GM10248 (cell line): Measurements from ENCODE around the gene ARX.

Experiments
- CTCF ChIA-PET: fragments of 300-600 bp; sonication (Branson Sonifier 250); formaldehyde crosslinking; extraction: SDS; loops from one replicate; lab custom pipeline; 2021; ENCODE audit warnings: antibody characterized with exemption; lab: Yijun Ruan, JAX
- POLR2A ChIA-PET: fragments of 350-650 bp; sonication (Branson Sonifier 250); formaldehyde crosslinking; extraction: SDS; loops from one replicate; lab custom pipeline; 2020; ENCODE audit warnings: antibody characterized with exemption; lab: Yijun Ruan, JAX
- DNase-seq: peaks from one replicate; pipeline ENCODE4 v3.0.0; 2012; ENCODE audit errors: extremely low spot score
- CTCF ChIP-seq: IDR thresholded peaks from 2 replicates; pipeline ENCODE4 v1.5.1; 2012; ENCODE audit warnings: mild to moderate bottlenecking, low read depth; ENCODE audit errors: extremely low read depth, missing control alignments, control extremely low read depth

Gene ARX

DNA sequence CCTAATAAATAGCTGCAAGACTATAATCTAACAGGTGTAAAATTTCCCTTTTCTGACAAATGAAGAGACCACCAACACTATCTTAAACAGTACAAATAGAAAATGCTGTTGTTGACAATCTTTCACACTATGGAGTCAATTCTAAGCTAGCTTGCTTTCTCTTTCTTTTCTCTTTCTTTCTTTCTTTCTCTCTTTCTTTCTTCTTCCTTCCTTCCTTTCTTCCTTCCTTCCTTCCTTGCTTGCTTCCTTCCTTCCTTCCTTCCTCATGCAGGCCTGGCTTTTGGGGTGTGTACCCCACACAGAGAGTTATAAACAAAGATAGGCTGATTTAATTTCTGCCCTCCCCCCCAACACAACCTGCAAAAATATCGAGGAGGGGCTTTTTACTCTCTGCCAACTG lies 8.1 kb upstream of the ARX start:
- TF ChIP-seq CTCF, result no peak
- ChIA-PET CTCF (interaction anchor here (1.5 to 5.4 kb wide), 3 partner anchors 15 to 185 kb away, joined by 3 to 39 read pairs (median 6); no protein-coding TSS in a partner anchor), POLR2A (no interaction called here)
- DNase-seq, result no peak

DNA sequence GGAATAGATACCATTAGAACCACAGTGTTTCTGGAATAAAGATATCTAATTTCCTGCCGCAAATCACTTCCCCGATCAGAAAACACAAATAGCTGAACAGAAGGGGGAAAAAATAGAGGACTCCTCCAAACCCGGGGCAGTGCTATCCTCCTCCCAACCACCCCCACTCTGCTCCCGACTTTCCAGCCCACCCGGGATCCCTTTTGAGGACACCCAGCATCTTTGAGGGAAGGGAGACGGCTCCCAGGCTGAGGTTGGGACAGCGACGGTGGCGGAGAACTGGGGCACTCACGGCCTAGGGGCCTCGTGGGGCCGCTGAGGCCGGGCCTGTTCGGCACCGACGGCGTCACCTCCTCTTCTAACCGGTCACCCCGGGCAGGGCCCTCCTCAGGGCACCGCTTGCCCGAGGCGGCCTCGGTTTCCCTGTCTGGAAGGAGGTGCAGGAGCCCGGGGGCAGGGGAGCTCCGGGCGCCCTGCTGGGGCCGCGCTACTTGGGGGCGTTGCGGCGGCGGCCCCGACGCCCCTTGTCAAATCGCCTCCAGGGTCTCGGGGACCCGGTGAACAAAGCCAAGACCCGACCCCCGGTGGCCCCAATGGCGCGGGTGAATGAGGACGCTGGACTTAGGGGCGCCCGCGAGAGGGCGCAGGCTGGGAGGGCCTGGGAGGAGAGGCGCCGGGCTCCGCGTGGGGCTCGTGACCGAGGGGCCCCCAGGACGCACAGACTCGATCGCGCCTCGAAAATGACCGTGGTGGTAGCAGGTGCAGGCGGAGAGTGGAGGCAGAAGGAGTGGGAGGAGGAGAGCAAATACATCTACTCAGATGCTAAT lies 6.9 kb upstream of the ARX start:
- POLR2A ChIA-PET, result no interaction called here
- peak; percentile 11 for TF ChIP-seq CTCF

DNA sequence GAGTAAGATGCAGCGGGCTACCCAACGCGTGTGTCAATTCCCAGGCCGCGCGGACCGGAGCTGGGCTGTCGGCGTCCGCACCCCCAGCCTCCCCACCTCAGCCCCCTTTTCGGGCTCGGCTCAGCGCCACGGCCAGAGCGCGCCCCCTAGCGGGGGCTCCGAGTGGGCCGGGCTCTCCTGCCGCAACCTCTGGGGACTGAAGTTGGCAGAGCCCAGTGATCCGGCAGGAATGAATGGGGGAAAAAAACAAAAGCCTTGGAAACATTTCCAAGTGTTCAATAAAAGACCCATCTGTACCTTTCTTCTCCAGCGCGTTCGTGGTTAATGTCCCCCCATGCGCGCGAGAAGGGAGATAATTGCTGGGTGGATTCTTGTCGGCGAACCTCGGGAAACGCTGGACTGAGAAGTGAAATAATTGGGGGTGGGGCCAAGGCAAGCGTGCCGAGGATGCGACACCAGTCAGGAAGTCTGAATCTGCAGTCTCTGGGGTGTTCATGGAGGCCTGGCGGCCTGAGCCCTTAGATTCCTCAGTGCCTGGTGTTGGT lies 5.2 kb upstream of the ARX start:
- ChIA-PET CTCF (interaction anchor here (0.7 to 5.4 kb wide), 17 partner anchors 8 to 625 kb away, joined by 3 to 39 read pairs (median 4); no protein-coding TSS in a partner anchor), POLR2A (no interaction called here)
- TF ChIP-seq CTCF, result peak; percentile 70
- peak; percentile 67 for DNase-seq

More for the DNA sequence above, 6.9 kb upstream of the ARX start:
- DNase-seq, result no peak
- CTCF ChIA-PET, result interaction anchor here (1.5 to 5.4 kb wide), 3 partner anchors 14 to 183 kb away, joined by 3 to 39 read pairs (median 6); no protein-coding TSS in a partner anchor

GRCh38 chrX:25020391-25020904 lies 4.7 kb upstream of the ARX start:
- CTCF ChIA-PET, result interaction anchor here (0.7 to 5.4 kb wide), 14 partner anchors 8 to 625 kb away, joined by 3 to 39 read pairs (median 4); no protein-coding TSS in a partner anchor
- POLR2A ChIA-PET, result no interaction called here
- no peak for DNase-seq
- no peak for TF ChIP-seq CTCF

GRCh38 chrX:25019707-25020390 lies 4.1 kb upstream of the ARX start:
- ChIA-PET POLR2A (no interaction called here), CTCF (interaction anchor here (0.8 to 5.4 kb wide), 12 partner anchors 8 to 624 kb away, joined by 3 to 39 read pairs (median 4); no protein-coding TSS in a partner anchor)
- TF ChIP-seq CTCF, result no peak
- DNase-seq, result no peak

DNA sequence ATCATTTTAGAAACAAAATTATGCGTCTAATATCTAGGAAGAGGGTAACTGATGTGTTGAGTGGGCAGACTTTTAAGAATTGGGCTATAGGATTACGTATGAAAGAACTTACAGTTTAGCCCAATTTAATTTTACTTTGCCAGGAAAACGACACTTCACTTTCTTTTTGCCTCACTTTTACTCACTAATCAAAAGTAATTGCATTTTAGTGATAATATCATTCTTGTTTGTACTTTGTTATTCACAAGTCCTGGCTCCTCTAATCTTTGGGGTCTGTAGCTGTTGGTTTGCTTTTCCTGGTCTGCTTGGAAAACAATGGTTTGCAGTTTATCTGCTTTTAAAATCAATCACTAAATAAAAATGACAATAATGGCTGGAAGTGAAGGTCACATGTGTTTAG lies 2.9 kb upstream of the ARX start:
- no peak for DNase-seq
- CTCF ChIA-PET, result interaction anchor here (5.4 kb wide), 1 partner anchor 179 kb away, joined by 39 read pairs; no protein-coding TSS in a partner anchor
- no peak for TF ChIP-seq CTCF
- POLR2A ChIA-PET, result no interaction called here
